ENCODE data around the gene TBC1D8.
"Not testable (repeated sequence)": the region's sequence is repeated elsewhere in the genome, so short reads cannot be mapped to it uniquely, and the experiment has no call there.

The TBC1D8 gene

GRCh38 chr2:101179982-101180381 lies 28.8 kb upstream of the TBC1D8 start:
- Mint-ChIP-seq H3K9me3 (no peaks in the 10 kb centered on the region), H3K27me3 (peaks cover 18% of the 10 kb centered on the region in 2 donors), H3K27ac (no peak overlapping the region), H3K36me3 (ENCODE audit: insufficient read depth) (no peaks in the 10 kb centered on the region), H3K4me1 (ENCODE audit: low read depth in 2 of 2) (no peaks in the 10 kb centered on the region), H3K4me3 (no peak overlapping the region)
- DNase-seq (no peak), ATAC-seq (replicated peaks) (no peak)

DNA sequence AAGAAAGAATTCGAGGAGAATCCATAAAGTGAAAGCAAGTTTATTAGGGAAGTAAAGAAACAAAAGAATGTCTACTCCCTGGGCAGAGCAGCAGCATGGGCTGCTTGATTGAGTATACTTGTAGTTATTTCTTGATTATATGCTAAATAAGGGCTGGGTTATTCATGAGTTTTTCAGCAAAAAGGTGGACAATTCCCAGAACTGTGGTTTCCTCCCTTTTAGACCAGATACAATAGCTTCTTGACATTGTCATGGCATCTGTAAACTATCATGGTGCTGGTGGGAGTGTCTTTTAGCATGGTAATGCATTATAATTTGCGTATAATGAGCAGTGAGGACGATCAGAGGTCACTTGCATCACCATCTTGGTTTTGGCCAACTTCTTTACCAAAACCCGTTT lies 25.6 kb upstream of the TBC1D8 start:
- peaks cover 18 to 22% of the 10 kb centered on the region in 2 donors for H3K27me3 Mint-ChIP-seq
- no peak for DNase-seq
- no peaks in the 10 kb centered on the region for H3K9me3 Mint-ChIP-seq
- no peak for ATAC-seq (replicated peaks)
- H3K36me3 Mint-ChIP-seq (ENCODE audit: insufficient read depth), result no peaks in the 10 kb centered on the region
- no peak overlapping the region for H3K4me3 Mint-ChIP-seq
- H3K27ac Mint-ChIP-seq, result no peak overlapping the region
- peaks cover 0 to 3% of the 10 kb centered on the region in 2 donors for H3K4me1 Mint-ChIP-seq (ENCODE audit: low read depth in 2 of 2)

DNA sequence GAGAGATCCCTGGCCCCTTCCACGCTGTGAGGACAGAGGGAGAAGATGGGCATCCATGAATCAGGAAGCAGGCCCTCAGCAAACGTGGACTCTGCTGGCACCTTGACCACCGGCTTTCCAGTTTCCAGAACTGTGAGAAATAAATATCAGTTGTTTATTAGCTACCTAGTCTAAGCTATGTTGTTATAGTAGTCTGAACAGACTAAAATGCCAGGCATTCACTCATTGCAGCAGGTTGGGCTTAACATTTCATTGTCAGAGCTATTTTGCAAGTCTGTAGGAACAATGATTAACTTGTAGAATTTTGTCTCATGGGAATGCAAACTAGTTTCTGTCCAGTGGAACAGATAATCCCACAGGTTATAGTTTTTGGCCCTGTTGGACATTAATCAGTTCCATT lies 24.8 kb upstream of the TBC1D8 start:
- Mint-ChIP-seq H3K27ac (no peak overlapping the region), H3K27me3 (peaks cover 24% of the 10 kb centered on the region in 2 donors), H3K9me3 (no peaks in the 10 kb centered on the region), H3K36me3 (ENCODE audit: insufficient read depth) (no peaks in the 10 kb centered on the region), H3K4me1 (ENCODE audit: low read depth in 2 of 2) (peaks cover 0 to 3% of the 10 kb centered on the region in 2 donors), H3K4me3 (no peak overlapping the region)
- no peak for ATAC-seq (replicated peaks)
- no peak for DNase-seq

DNA sequence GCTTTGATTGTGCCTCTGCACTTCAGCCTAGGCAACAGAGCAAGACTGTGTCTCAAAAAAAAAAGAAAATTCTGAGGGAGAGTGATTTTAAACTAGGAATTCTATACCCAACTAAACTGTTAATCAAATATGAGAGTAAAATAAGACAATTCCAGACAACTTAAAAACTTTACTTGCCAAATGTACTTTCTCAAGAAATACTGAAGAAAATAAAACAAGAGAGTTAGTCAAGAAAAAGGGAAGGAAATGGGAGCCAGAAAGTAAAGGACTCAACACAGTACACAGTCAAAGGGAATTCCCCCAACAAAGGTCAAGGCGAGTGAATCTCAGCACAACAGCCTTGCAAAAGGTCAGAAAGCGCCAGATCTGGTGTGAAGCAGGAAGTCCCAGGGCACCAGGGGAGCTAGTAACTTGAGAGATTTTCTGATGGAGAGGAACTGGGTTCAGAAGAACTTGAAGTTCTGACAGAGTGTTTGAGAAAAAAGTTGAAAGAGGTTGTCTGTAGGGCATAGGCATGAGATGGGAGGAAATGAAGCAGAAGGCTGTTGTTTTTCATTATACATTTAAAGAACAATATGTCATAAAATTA lies 22.6 kb upstream of the TBC1D8 start:
- no peak overlapping the region for H3K4me3 Mint-ChIP-seq
- H3K27ac Mint-ChIP-seq, result no peak overlapping the region
- peaks cover 0 to 3% of the 10 kb centered on the region in 2 donors for H3K4me1 Mint-ChIP-seq (ENCODE audit: low read depth in 2 of 2)
- DNase-seq, result no peak
- H3K27me3 Mint-ChIP-seq, result peaks cover 24 to 39% of the 10 kb centered on the region in 2 donors
- no peaks in the 10 kb centered on the region for H3K36me3 Mint-ChIP-seq (ENCODE audit: insufficient read depth)
- ATAC-seq (replicated peaks), result peak; percentile 39
- H3K9me3 Mint-ChIP-seq, result no peaks in the 10 kb centered on the region

- Mint-ChIP-seq H3K9me3 (peaks cover 2 to 11% of the 10 kb centered on the region in 2 donors), H3K27me3 (peaks cover 6 to 21% of the 10 kb centered on the region in 2 donors)
- not testable (repeated sequence) for H3K27ac Mint-ChIP-seq; H3K36me3 Mint-ChIP-seq (ENCODE audit: insufficient read depth); H3K4me1 Mint-ChIP-seq (ENCODE audit: low read depth in 2 of 2); ATAC-seq (replicated peaks); DNase-seq; H3K4me3 Mint-ChIP-seq
Observed at GRCh38 chr2:101169822-101170221, 18.6 kb upstream of the TBC1D8 start.

DNA sequence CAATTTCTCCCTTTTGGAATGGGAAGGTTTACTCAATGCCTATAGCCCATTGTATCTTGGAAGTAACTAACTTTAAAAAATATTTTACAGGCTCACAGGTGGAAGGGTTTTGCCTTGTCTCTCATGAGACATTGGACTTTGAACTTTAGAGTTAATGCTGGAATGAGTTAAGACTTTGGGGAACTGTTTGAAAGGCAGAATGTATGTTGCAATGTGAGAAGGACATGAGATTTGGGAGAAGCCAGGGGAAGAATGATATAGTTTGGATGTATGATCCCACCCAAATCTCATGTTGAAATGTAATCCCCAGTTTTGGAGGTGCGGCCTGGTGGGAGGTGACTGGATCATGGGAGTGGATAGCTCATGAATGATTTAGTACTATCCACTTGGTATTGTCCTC lies 17.5 kb upstream of the TBC1D8 start:
- H3K4me3 Mint-ChIP-seq, result no peak overlapping the region
- H3K9me3 Mint-ChIP-seq, result peaks cover 2 to 11% of the 10 kb centered on the region in 2 donors
- H3K27me3 Mint-ChIP-seq, result peaks cover 6 to 21% of the 10 kb centered on the region in 2 donors
- no peaks in the 10 kb centered on the region for H3K36me3 Mint-ChIP-seq (ENCODE audit: insufficient read depth)
- H3K4me1 Mint-ChIP-seq (ENCODE audit: low read depth in 2 of 2), result peaks cover 0 to under 1% of the 10 kb centered on the region in 2 donors
- ATAC-seq (replicated peaks) (no peak), DNase-seq (no peak)
- H3K27ac Mint-ChIP-seq, result no peak overlapping the region

GRCh38 chr2:101167532-101167931 lies 16.4 kb upstream of the TBC1D8 start:
- H3K4me3 Mint-ChIP-seq; DNase-seq; ATAC-seq (replicated peaks); H3K36me3 Mint-ChIP-seq (ENCODE audit: insufficient read depth); H3K27ac Mint-ChIP-seq; H3K4me1 Mint-ChIP-seq (ENCODE audit: low read depth in 2 of 2): not testable (repeated sequence)
- peaks cover 6 to 21% of the 10 kb centered on the region in 2 donors for H3K27me3 Mint-ChIP-seq
- H3K9me3 Mint-ChIP-seq, result peaks cover 2 to 11% of the 10 kb centered on the region in 2 donors

DNA sequence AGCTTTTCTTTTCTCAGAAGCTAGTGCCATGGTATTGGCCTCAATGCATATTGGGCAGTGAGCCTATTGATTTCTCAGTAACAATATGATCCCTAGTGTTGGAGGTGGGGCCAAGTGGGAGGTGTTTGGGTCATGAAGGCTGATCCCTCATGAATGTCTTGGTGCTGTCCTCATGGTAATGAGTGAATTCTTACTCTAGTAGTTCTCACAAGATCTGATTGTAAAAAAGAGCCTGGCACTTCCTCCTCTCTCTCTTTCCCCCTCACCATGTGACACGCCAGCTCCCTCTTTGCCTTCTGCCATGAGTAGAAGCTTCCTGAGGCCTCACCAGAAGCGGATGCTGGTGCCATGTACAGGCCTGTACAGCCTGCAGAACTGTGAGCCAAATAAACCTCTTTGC lies 12.8 kb upstream of the TBC1D8 start:
- Mint-ChIP-seq H3K27me3 (no peaks in the 10 kb centered on the region), H3K9me3 (peaks cover 2 to 11% of the 10 kb centered on the region in 2 donors), H3K4me1 (ENCODE audit: low read depth in 2 of 2) (no peaks in the 10 kb centered on the region), H3K27ac (no peak overlapping the region), H3K36me3 (ENCODE audit: insufficient read depth) (peaks cover 3% of the 10 kb centered on the region), H3K4me3 (no peak overlapping the region)
- no peak for DNase-seq
- ATAC-seq (replicated peaks), result no peak

DNA sequence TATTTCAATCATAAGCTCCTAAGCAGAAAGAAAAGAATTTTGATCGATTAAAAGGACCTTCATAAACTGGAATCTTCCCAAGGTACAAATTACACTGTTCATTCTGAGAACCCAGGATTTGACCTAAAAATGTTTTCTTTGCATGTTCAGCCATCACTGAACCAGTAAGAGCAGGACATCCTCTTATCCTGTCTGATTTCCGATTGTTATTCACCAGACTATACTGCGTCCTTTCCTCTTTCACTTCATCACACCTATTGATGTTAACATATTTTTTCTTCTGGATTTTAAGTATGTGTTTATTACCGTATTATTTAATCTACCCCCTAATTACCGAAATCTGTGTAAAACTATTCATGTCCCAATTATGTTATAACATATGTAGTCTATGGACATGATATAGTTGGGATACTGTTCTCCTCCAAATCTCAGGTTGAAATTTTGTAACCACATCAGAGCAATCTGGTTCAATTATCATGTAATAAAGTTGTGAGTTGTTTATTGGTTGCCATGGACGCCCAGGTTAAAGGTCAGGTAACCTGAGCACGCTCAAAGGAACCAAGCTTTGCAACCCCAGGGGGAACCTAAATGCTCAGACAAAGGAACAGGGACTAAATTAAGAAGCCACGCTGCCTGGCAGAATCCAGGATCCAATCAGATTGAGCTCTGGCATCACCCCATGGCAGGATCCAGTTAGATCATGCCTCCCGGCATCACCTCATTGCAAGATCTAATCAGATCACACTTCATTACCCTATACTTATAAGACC lies 11.6 kb upstream of the TBC1D8 start:
- no peaks in the 10 kb centered on the region for H3K27me3 Mint-ChIP-seq
- H3K9me3 Mint-ChIP-seq, result peaks cover 2 to 4% of the 10 kb centered on the region in 2 donors
- DNase-seq (no peak), ATAC-seq (replicated peaks) (no peak)
- H3K27ac Mint-ChIP-seq, result no peak overlapping the region
- no peaks in the 10 kb centered on the region for H3K4me1 Mint-ChIP-seq (ENCODE audit: low read depth in 2 of 2)
- peaks cover 3% of the 10 kb centered on the region for H3K36me3 Mint-ChIP-seq (ENCODE audit: insufficient read depth)
- no peak overlapping the region for H3K4me3 Mint-ChIP-seq

GRCh38 chr2:101161658-101162057 lies 10.5 kb upstream of the TBC1D8 start:
- Mint-ChIP-seq H3K4me1 (ENCODE audit: low read depth in 2 of 2) (no peaks in the 10 kb centered on the region), H3K36me3 (ENCODE audit: insufficient read depth) (peaks cover 3% of the 10 kb centered on the region), H3K9me3 (no peaks in the 10 kb centered on the region), H3K4me3 (no peak overlapping the region), H3K27me3 (no peaks in the 10 kb centered on the region), H3K27ac (no peak overlapping the region)
- ATAC-seq (replicated peaks) (no peak), DNase-seq (no peak)

- Mint-ChIP-seq H3K36me3 (ENCODE audit: insufficient read depth) (peaks cover 3% of the 10 kb centered on the region), H3K27me3 (no peaks in the 10 kb centered on the region), H3K9me3 (no peaks in the 10 kb centered on the region), H3K4me1 (ENCODE audit: low read depth in 2 of 2) (no peaks in the 10 kb centered on the region), H3K4me3 (no peak overlapping the region), H3K27ac (no peak overlapping the region)
- ATAC-seq (replicated peaks) (no peak), DNase-seq (no peak)
Observed at GRCh38 chr2:101160454-101160853, 9.3 kb upstream of the TBC1D8 start.

DNA sequence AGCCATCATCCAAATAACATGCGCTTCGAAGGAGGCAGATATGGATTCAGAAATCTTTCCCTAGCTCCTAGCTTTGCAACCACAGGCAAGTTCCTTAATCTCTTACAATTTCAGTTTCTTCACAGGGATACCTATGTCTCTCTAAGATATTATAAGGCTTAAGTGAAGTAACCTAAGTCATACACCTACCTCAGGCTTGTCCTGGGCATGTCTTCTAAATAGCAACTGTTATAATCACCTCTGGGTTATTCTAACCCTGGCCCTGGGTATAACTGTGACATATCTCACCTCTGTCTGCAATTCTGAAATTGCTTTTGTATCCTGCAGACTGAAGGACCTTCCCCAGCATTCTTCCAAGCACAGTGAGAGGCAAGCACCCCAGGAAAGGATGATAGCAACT lies 8.3 kb upstream of the TBC1D8 start:
- Mint-ChIP-seq H3K27me3 (no peaks in the 10 kb centered on the region), H3K9me3 (no peaks in the 10 kb centered on the region), H3K36me3 (ENCODE audit: insufficient read depth) (peaks cover 3% of the 10 kb centered on the region), H3K27ac (no peak overlapping the region), H3K4me3 (no peak overlapping the region), H3K4me1 (ENCODE audit: low read depth in 2 of 2) (no peaks in the 10 kb centered on the region)
- DNase-seq (no peak), ATAC-seq (replicated peaks) (no peak)

DNA sequence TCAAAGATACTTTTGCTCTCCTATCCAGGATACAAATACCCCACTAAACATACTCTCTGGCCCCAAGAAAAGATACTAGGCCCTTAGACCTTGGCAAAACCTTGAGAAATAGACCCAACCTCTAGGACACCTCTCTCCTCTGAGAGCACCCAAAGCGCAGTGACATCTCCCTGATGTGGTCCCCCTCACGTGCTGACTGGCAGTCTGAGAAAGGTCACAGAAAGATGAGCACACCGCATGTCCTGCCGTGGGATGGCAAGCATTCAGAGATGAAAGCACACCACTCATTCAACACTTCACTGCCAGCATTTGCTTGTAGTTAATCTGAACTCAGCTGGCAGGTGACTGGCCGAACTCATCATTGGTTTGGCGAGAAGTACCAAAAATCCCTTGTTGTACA lies 6.1 kb upstream of the TBC1D8 start:
- no peak overlapping the region for H3K27ac Mint-ChIP-seq
- no peaks in the 10 kb centered on the region for H3K9me3 Mint-ChIP-seq

DNA sequence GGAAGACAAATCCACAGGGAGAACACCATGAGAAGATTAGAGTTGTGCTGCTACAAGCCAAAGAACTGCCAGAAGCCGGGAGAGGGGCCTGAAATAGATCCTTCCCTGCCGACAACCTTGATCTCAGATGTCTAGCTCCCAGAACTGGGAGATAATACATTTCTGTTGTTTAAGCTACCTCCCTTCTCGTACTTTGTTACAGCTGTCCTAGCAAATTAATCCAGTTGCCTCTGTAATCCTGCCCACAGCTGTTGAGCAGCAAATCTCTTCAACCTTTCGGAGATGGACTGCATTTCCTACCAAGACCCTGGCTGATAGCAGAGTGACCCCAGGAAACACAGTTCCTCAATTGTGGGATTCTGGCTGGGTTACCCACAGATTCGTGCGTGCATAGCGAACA lies 2.6 kb upstream of the TBC1D8 start:
- Mint-ChIP-seq H3K4me1 (ENCODE audit: low read depth in 2 of 2) (peaks cover 22% of the 10 kb centered on the region in 2 donors), H3K9me3 (no peaks in the 10 kb centered on the region), H3K27me3 (peaks cover 0 to 9% of the 10 kb centered on the region in 2 donors), H3K36me3 (ENCODE audit: insufficient read depth) (peaks cover 3% of the 10 kb centered on the region), H3K4me3 (no peak overlapping the region), H3K27ac (no peak overlapping the region)
- ATAC-seq (replicated peaks) (no peak), DNase-seq (no peak)

More for the DNA sequence above, 6.1 kb upstream of the TBC1D8 start:
- peaks cover 5 to 6% of the 10 kb centered on the region in 2 donors for H3K4me1 Mint-ChIP-seq (ENCODE audit: low read depth in 2 of 2)
- peaks cover 5% of the 10 kb centered on the region for H3K36me3 Mint-ChIP-seq (ENCODE audit: insufficient read depth)
- no peak overlapping the region for H3K4me3 Mint-ChIP-seq
- ATAC-seq (replicated peaks), result no peak
- DNase-seq, result no peak
- H3K27me3 Mint-ChIP-seq, result no peaks in the 10 kb centered on the region
